B cell (primary cell): ENCODE measurements around the gene ANKRD23. TPM values are rescaled to one million over a fixed set of nuclear protein-coding genes. Genes with fewer than 3 reads are reported as not detected.

Experiments
- ATAC-seq: fragments of 200-7000 bp; cut with Tn5 transposase; one replicate; pipeline ENCODE4 v1.10.0; 2021; ENCODE audit warnings: low read depth, mild to moderate bottlenecking, moderate number of reproducible peaks, moderate library complexity
- CTCF ChIA-PET: fragments of 350-600 bp; sonication (Branson Sonifier 250); formaldehyde crosslinking; loops from one replicate; lab custom pipeline; 2021; ENCODE audit warnings: antibody characterized with exemption, inconsistent platforms; lab: Charles Lee
- POLR2A ChIA-PET: fragments of 350-600 bp; sonication (Branson Sonifier 250); formaldehyde crosslinking; loops from one replicate; lab custom pipeline; 2021; ENCODE audit warnings: antibody characterized with exemption; lab: Charles Lee
- DNase-seq: peaks from one replicate; pipeline ENCODE4 v3.0.0; 2013
- H2AFZ ChIP-seq: 2 replicates; pipeline ENCODE4 v1.6.1; 2012; ENCODE audit warnings: mild to moderate bottlenecking, low read depth, low read length; ENCODE audit not compliant: insufficient read depth, poor library complexity, severe bottlenecking
- H3K27ac ChIP-seq, 2 donors: 1 replicate in 1 of 2; 2 replicates in 1 of 2; pipeline ENCODE4 v1.5.1; 2012 to 2013; ENCODE audit warnings: low read length in 2 of 2, mild to moderate bottlenecking in 2 of 2, moderate library complexity in 1 of 2
- H3K27me3 ChIP-seq, 4 experiments: fragments of 200-600 bp in 1 of 4; sonication (generic) in 1 of 4; replicated peaks in 1 of 4; 1 replicate in 2 of 4; 2 replicates in 2 of 4; pipeline versions ENCODE4 v1.6.1 to v1.7.0; 2013 to 2016; ENCODE audit warnings: low read length in 3 of 4, mild to moderate bottlenecking in 2 of 4, mixed read lengths in 1 of 4, moderate library complexity in 1 of 4; ENCODE audit not compliant: insufficient read depth in 4 of 4, control insufficient read depth in 3 of 4; ENCODE audit errors: control extremely low read depth in 1 of 4
- H3K36me3 ChIP-seq, 2 experiments: replicated peaks in 1 of 2; 1 replicate in 1 of 2; 2 replicates in 1 of 2; pipeline versions ENCODE4 v1.6.1 to v1.7.1; 2013; ENCODE audit warnings: low read length in 1 of 2; ENCODE audit not compliant: insufficient read depth in 2 of 2, control insufficient read depth in 1 of 2; ENCODE audit errors: control extremely low read depth in 1 of 2, extremely low read depth in 1 of 2
- H3K4me1 ChIP-seq, 2 donors: fragments of 200-600 bp in 1 of 2; sonication (generic) in 1 of 2; 1 replicate in 1 of 2; 2 replicates in 1 of 2; pipeline versions ENCODE4 v1.5.1 to v1.6.1; 2013 to 2017; ENCODE audit warnings: low read length in 2 of 2; ENCODE audit not compliant: control insufficient read depth in 2 of 2, insufficient read depth in 2 of 2
- H3K4me2 ChIP-seq: replicated peaks from 2 replicates; pipeline ENCODE3; 2012; ENCODE audit warnings: mild to moderate bottlenecking, low read depth, low read length; ENCODE audit not compliant: poor library complexity, severe bottlenecking
- H3K4me3 ChIP-seq, 5 experiments: fragments of 200-600 bp in 1 of 5; sonication (generic) in 1 of 5; 1 replicate in 3 of 5; 2 replicates in 2 of 5; pipeline versions ENCODE4 v1.5.1 to v1.7.0; 2011 to 2016; ENCODE audit warnings: low read length in 4 of 5, mild to moderate bottlenecking in 4 of 5, low read depth in 2 of 5, control low read depth in 1 of 5, moderate library complexity in 1 of 5; ENCODE audit not compliant: insufficient read depth in 1 of 5; ENCODE audit errors: control extremely low read depth in 1 of 5, extremely low read depth in 1 of 5
- H3K79me2 ChIP-seq: fragments of 200-600 bp; sonication (generic); one replicate; pipeline ENCODE4 v1.6.0; 2016; ENCODE audit warnings: low read length; ENCODE audit not compliant: control insufficient read depth, insufficient read depth
- H3K9ac ChIP-seq: fragments of 200-600 bp; sonication (generic); 2 replicates; pipeline ENCODE4 v1.6.1; 2017; ENCODE audit warnings: mild to moderate bottlenecking, low read length, moderate library complexity
- H3K9me3 ChIP-seq, 3 donors: one replicate each; pipeline versions ENCODE4 v1.6.1 to v1.7.1; 2013; ENCODE audit warnings: low read length in 2 of 3; ENCODE audit not compliant: control insufficient read depth in 2 of 3, insufficient read depth in 1 of 3; ENCODE audit errors: control extremely low read depth in 1 of 3
- H4K20me1 ChIP-seq: 2 replicates; pipeline ENCODE4 v1.6.0; 2012; ENCODE audit warnings: mild to moderate bottlenecking, low read length; ENCODE audit not compliant: insufficient read depth, control insufficient read depth, poor library complexity, severe bottlenecking
- H3K27ac Mint-ChIP-seq: one replicate; pipeline ENCODE4 v1.8.0; 2021; ENCODE audit warnings: mixed read lengths
- H3K27me3 Mint-ChIP-seq: one replicate; pipeline ENCODE4 v1.8.0; 2021; ENCODE audit warnings: mixed read lengths
- H3K4me1 Mint-ChIP-seq: one replicate; pipeline ENCODE4 v1.8.0; 2021; ENCODE audit warnings: mixed read lengths
- H3K4me3 Mint-ChIP-seq: one replicate; pipeline ENCODE4 v1.8.0; 2021; ENCODE audit warnings: mixed read lengths
- H3K9me3 Mint-ChIP-seq: one replicate; pipeline ENCODE4 v1.8.0; 2022; ENCODE audit warnings: mixed read lengths; ENCODE audit not compliant: insufficient read depth
- CTCF ChIP-seq: fragments of 200-600 bp; IDR thresholded peaks from one replicate; pipeline ENCODE4 v1.8.0; 2022; ENCODE audit warnings: antibody characterized with exemption, mild to moderate bottlenecking
- EZH2 ChIP-seq: IDR thresholded peaks from 2 replicates; pipeline ENCODE4 v1.6.1; 2012; ENCODE audit warnings: borderline replicate concordance, low read depth, mild to moderate bottlenecking, moderate library complexity, low read length; ENCODE audit not compliant: insufficient read depth, poor library complexity, severe bottlenecking
- WGBS: methylation state at CpG from one replicate; pipeline ENCODE4 v1.1.5; 2013; ENCODE audit warnings: missing lambda C conversion rate; ENCODE audit not compliant: insufficient coverage; 5-methylcytosine and 5-hydroxymethylcytosine counted together
- intact Hi-C: fragments of 100-400 bp; cut with micrococcal nuclease; formaldehyde crosslinking; loops from one replicate; pipeline ENCODE4 v1.10.0; 2022
- polyA plus RNA-seq: library from polyadenylated mRNA; depleted of rRNA; stranded (reverse); fragments of >200 nt; gene quantifications from 2 replicates; pipeline ENCODE4 v1.2.3, GENCODE V29; 2012
- total RNA-seq, 2 donors: library from RNA; stranded (reverse); fragments of 120-200 nt in 1 of 2; gene quantifications; 1 replicate in 1 of 2; 2 replicates in 1 of 2; pipeline versions ENCODE4 v1.2.3 to v1.2.4, GENCODE V29; 2013 to 2022

Gene ANKRD23
- total and polyA plus RNA-seq, 2 donors (not counting 1 experiment from before 2014, with no cell fraction given) = 8.8 to 11.3 TPM

DNA sequence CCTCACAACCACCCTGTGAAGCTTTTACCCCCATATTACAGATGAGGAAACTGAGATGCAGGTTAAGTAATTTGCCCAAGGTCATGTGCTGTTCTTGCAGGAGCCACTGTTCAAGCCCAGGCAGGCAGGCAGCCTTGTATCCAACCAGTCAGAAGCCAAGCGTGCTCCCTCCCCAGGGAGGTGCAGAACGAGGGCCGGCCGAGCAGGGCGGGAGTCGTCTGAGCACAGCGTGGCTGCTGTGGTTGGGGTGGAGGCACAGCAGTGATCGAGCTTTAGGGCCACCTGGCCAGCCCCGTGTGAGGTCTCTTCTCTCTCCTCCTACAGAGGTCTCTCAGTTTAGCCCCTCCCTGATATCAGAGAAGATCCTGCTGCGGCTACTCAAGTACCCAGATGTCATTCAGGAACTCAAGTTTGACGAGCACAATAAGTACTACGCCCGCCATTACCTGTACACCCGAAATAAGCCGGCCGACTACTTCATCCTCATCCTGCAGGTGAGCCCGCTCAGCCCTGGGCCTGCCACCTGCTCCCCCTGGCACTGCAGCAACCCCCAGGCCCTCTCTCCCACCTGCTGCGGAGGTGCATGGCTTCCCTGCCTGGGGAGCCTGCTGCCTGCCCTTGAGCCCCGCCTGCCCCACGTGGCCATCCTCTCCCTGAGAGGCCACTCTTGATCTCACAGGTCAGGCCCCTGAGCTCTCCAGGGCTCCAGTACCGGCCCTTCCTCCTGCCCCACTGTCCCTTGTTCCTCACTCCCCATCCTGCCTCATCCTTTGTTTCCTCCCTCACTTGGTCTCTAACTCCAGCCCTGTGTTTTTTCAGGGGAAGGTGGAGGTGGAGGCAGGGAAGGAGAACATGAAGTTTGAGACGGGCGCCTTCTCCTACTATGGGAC, 44.8 kb downstream of the ANKRD23 start:
- Mint-ChIP-seq H3K4me1 (peaks cover 5% of the 10 kb centered on the region), H3K9me3 (no peaks in the 10 kb centered on the region), H3K27ac (no peak overlapping the region), H3K27me3 (no peaks in the 10 kb centered on the region), H3K4me3 (no peak overlapping the region)
- 97% methylated on average over 15 of the region's 23 CpGs for WGBS
- no peak overlapping the region for H3K9ac ChIP-seq
- H2AFZ ChIP-seq = no peak overlapping the region
- H3K9me3 ChIP-seq = no peaks in the 10 kb centered on the region
- TF ChIP-seq EZH2 (no peak), CTCF (no peak)
- ATAC-seq (no peak), DNase-seq (no peak)
- H3K4me1 ChIP-seq = peaks cover 23 to 28% of the 10 kb centered on the region in 2 donors
- intact Hi-C loops = no loop called here
- peaks cover 8% of the 10 kb centered on the region for H3K79me2 ChIP-seq
- H3K27ac ChIP-seq = no peak overlapping the region
- H3K4me2 ChIP-seq = no peak overlapping the region
- CTCF ChIA-PET = interaction anchor here (0.9 to 3.8 kb wide), 6 partner anchors 17 to 193 kb away, joined by 3 to 45 read pairs (median 4); partner anchors contain the start of gene CNNM4
- H4K20me1 ChIP-seq = no peaks in the 10 kb centered on the region
- no peaks in the 10 kb centered on the region for H3K27me3 ChIP-seq
- peaks cover 0 to 37% of the 10 kb centered on the region in 2 experiments for H3K36me3 ChIP-seq
- H3K4me3 ChIP-seq = no peak overlapping the region
- POLR2A ChIA-PET = no interaction called here

GRCh38 chr2:96797066-96797625, 46.7 kb downstream of the ANKRD23 start:
- H3K4me2 ChIP-seq = no peak overlapping the region
- ChIA-PET POLR2A (no interaction called here), CTCF (interaction anchor here (0.9 kb wide), 1 partner anchor 9 kb away, joined by 3 read pairs; no protein-coding TSS in a partner anchor)
- H4K20me1 ChIP-seq = no peaks in the 10 kb centered on the region
- no peak overlapping the region for H3K27ac ChIP-seq
- H3K4me1 ChIP-seq = peaks cover 17 to 18% of the 10 kb centered on the region in 2 donors
- DNase-seq (no peak), ATAC-seq (no peak)
- H3K9ac ChIP-seq = no peak overlapping the region
- 99% methylated on average over 23 of the region's 23 CpGs for WGBS
- H3K9me3 Mint-ChIP-seq = no peaks in the 10 kb centered on the region
- TF ChIP-seq CTCF = no peak
- TF ChIP-seq EZH2 = no peak
- H3K4me3 Mint-ChIP-seq = no peak overlapping the region
- H3K27ac Mint-ChIP-seq = no peak overlapping the region
- peaks cover 2% of the 10 kb centered on the region for H3K4me1 Mint-ChIP-seq
- no peak overlapping the region for H2AFZ ChIP-seq
- H3K79me2 ChIP-seq = peaks cover 13% of the 10 kb centered on the region
- peaks cover 0 to 33% of the 10 kb centered on the region in 2 experiments for H3K36me3 ChIP-seq
- intact Hi-C loops = no loop called here
- no peaks in the 10 kb centered on the region for H3K27me3 Mint-ChIP-seq
- no peak overlapping the region for H3K4me3 ChIP-seq
- H3K27me3 ChIP-seq = no peaks in the 10 kb centered on the region
- H3K9me3 ChIP-seq = no peaks in the 10 kb centered on the region
